Transverse colon (tissue), 4 donors: ENCODE results near the gene HDGFL2. TPM values are rescaled to one million over a fixed set of nuclear protein-coding genes. Genes with fewer than 3 reads are reported as not detected.

Experiments
- DNase-seq: peaks from one replicate; pipeline ENCODE4 v3.0.0-alpha.2; 2019
- H3K27ac ChIP-seq, 4 donors: fragments of 200-600 bp; sonication (generic); 2 replicates each; pipeline ENCODE4 v1.5.1; 2016 to 2018; ENCODE audit warnings: inconsistent platforms in 4 of 4
- H3K27me3 ChIP-seq: fragments of 200-600 bp; sonication (generic); 2 replicates; pipeline ENCODE4 v1.5.1; 2017; ENCODE audit warnings: inconsistent platforms
- H3K36me3 ChIP-seq, 4 donors: fragments of 200-600 bp; sonication (generic); 2 replicates each; pipeline ENCODE4 v1.5.1; 2017 to 2019; ENCODE audit warnings: inconsistent platforms in 4 of 4
- H3K4me1 ChIP-seq, 4 donors: fragments of 200-600 bp; sonication (generic); 2 replicates each; pipeline ENCODE4 v1.5.1; 2017 to 2020; ENCODE audit warnings: inconsistent platforms in 4 of 4
- H3K4me3 ChIP-seq, 4 donors: fragments of 200-600 bp; sonication (generic); 1 replicate in 1 of 4; 2 replicates in 3 of 4; pipeline versions ENCODE4 v1.5.1 to v1.6.1; 2017 to 2019; ENCODE audit warnings: inconsistent platforms in 4 of 4
- H3K9me3 ChIP-seq, 2 donors: fragments of 200-600 bp; sonication (generic); 2 replicates each; pipeline ENCODE4 v1.5.1; 2017 to 2019; ENCODE audit warnings: inconsistent platforms in 2 of 2
- EP300 ChIP-seq: sonication (generic); formaldehyde crosslinking; IDR thresholded peaks from one replicate; pipeline ENCODE4 v1.6.1; 2017; ENCODE audit warnings: antibody characterized with exemption, low read depth
- POLR2A ChIP-seq: fragments of 450-650 bp; IDR thresholded peaks from one replicate; pipeline ENCODE4 v1.6.1; 2016; ENCODE audit warnings: antibody characterized with exemption, mild to moderate bottlenecking, moderate library complexity
- POLR2AphosphoS5 ChIP-seq, 3 donors: sonication (generic); formaldehyde crosslinking; IDR thresholded peaks; one replicate each; pipeline ENCODE4 v1.6.1; 2016; ENCODE audit warnings: antibody characterized with exemption in 3 of 3
- WGBS, 2 donors: methylation state at CpG; one replicate each; pipeline ENCODE4 v1.1.5; 2018; ENCODE audit warnings: low coverage in 1 of 2; 5-methylcytosine and 5-hydroxymethylcytosine counted together
- in situ Hi-C, 4 donors: fragments of 200-750 bp; cut with MboI; loops; one replicate each; pipeline versions ENCODE4 v1.15.0 to v1.15.1; 2017; ENCODE audit warnings: low sequenced_read_pairs in 3 of 4, low pct_ligation_motif_present in 1 of 4, low pct_unique_long_range_greater_than_20kb in 1 of 4
- intact Hi-C: fragments of 100-400 bp; cut with DNase I; formaldehyde crosslinking; loops from one replicate; pipeline ENCODE4 v1.15.1; 2023; ENCODE audit warnings: low total_unique reads
- total RNA-seq, 4 donors: library from RNA; depleted of rRNA; stranded (reverse); fragments of >200 nt; gene quantifications; one replicate each; pipeline ENCODE4 v1.1.0, GENCODE V29; 2016
- TF ChIP-seq, protein P1 (sequence below), 5 experiments: fragments of 200-600 bp in 3 of 5; fragments of 450-650 bp in 2 of 5; sonication (generic) in 3 of 5; IDR thresholded peaks; 1 replicate in 2 of 5; 2 replicates in 3 of 5; pipeline ENCODE4 v1.5.1; 2016 to 2017; ENCODE audit warnings: antibody characterized with exemption in 5 of 5, inconsistent platforms in 3 of 5, mild to moderate bottlenecking in 2 of 5, moderate library complexity in 1 of 5

The HDGFL2 gene
- total RNA-seq, 4 donors from 2014 or later: 30.0 to 98.4 (median 38.9) TPM

DNA sequence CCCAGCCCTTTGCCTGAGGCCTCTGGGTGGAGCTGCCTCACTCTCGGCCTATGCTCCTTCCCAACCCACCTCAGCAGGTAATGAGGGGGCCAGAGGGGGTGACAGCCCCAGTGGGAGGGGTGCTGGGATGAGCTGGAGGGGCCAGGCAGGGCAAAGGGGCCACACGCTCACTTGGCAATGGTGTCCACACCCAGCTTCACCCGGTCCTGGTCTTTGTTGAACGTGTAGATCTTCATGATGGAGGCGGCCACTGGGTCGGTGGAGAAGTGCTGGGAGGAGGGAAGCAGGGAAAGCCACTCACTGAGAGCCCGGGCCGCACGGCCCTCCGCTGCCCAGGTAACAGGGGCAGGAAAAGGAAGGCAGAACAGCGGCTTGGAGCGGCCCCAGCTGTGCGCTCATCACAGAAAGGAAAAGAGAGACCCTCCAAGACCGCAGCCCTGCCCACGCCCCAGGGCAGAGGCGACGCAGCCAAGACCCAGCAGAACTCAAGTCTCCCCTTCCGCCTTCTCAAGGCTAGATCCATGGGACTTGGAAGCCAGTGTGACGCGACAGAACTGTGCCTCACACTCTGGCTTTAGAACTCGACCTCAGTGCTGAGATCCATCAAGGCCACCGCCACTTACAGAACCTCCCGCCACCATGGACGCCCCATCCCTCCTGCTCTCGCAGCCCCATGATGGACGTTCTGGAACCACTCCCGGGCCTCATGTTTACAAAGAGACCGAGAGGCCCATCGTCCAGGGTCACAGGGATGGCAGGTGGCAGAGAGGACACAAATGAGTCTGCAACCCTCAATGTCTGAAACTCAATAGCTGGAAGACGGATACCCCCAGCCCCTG lies 23.7 kb upstream of the HDGFL2 start:
- H3K27me3 ChIP-seq: no peaks in the 10 kb centered on the region
- TF ChIP-seq, protein P1, sequence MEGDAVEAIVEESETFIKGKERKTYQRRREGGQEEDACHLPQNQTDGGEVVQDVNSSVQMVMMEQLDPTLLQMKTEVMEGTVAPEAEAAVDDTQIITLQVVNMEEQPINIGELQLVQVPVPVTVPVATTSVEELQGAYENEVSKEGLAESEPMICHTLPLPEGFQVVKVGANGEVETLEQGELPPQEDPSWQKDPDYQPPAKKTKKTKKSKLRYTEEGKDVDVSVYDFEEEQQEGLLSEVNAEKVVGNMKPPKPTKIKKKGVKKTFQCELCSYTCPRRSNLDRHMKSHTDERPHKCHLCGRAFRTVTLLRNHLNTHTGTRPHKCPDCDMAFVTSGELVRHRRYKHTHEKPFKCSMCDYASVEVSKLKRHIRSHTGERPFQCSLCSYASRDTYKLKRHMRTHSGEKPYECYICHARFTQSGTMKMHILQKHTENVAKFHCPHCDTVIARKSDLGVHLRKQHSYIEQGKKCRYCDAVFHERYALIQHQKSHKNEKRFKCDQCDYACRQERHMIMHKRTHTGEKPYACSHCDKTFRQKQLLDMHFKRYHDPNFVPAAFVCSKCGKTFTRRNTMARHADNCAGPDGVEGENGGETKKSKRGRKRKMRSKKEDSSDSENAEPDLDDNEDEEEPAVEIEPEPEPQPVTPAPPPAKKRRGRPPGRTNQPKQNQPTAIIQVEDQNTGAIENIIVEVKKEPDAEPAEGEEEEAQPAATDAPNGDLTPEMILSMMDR (IDR thresholded peaks at IDR 0.05): no peak
- peak overlapping the region in 1 of 4 donors; percentile 17 for H3K27ac ChIP-seq
- H3K4me1 ChIP-seq: no peaks in the 10 kb centered on the region
- WGBS, 2 donors: 84% methylated on average over 30 of the region's 30 CpGs; no CpG with 5 or more reads in 1 of the 2 donors
- intact Hi-C loops (no loop called here), in situ Hi-C loops (no loop called here)
- H3K9me3 ChIP-seq: no peaks in the 10 kb centered on the region
- H3K4me3 ChIP-seq: no peak overlapping the region
- DNase-seq: no peak
- peaks cover 0 to 67% (median 23%) of the 10 kb centered on the region in 4 donors for H3K36me3 ChIP-seq

DNA sequence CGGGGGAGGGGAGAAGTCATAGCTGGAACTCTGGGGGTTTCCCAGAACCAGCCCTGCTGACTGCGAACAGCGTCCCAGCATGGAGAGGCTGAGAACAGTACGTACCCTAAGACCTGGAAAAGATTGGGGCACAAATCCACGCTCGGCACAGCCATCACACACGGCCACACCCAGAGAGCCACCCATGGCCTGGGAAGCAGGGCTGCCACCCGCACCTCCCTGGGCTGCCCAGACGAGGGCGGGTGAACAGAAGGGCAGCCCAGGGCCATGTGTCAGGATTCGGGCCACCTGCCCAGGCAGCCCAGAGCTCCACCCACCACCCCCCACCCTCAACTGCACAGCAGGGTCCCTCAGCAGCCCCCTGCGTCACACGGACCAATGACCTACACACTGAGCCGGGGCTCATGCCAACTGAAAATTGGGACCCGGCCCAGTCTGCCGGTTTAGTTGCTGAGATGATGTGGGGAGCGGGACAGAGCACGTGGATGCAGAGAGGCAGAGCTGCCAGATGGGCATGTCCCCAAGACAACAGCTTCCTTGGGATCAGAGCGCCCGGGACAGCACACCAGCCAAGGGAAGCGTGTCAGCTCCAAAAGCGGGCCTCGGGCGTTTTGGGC lies 23.0 kb upstream of the HDGFL2 start:
- Histone ChIP-seq H3K36me3 (peaks cover 0 to 70% (median 26%) of the 10 kb centered on the region in 4 donors), H3K4me1 (no peaks in the 10 kb centered on the region), H3K27ac (peak overlapping the region in 1 of 4 donors; percentile 17), H3K4me3 (no peak overlapping the region), H3K27me3 (no peaks in the 10 kb centered on the region), H3K9me3 (no peaks in the 10 kb centered on the region)
- no peak for DNase-seq
- TF ChIP-seq POLR2A (no peak), EP300 (peak; percentile 18)
- WGBS, 2 donors: 86% methylated on average over 21 of the region's 24 CpGs; no CpG with 5 or more reads in 1 of the 2 donors
- intact Hi-C loops: no loop called here
- in situ Hi-C loops: no loop called here

DNA sequence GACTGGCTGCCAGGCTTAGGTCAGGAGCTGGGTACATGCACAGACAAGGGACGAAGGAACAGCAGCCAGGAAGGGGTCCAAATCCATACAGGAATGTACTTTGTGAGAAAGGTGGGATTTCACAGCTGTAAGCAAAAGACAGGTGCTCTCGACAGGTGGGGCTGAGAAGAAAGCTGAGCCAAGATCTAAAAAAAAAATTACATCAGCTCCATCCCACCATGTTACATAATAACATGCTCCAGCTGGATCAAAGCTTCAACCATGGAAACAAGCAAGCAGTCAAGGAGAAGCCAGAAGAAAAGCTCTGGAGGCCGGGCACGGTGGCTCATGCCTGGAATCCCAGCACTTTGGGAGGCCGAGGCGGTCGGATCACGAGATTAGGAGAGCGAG lies 22.5 kb upstream of the HDGFL2 start:
- Histone ChIP-seq H3K27ac (no peak overlapping the region), H3K4me1 (no peaks in the 10 kb centered on the region), H3K9me3 (no peaks in the 10 kb centered on the region), H3K36me3 (peaks cover 0 to 70% (median 26%) of the 10 kb centered on the region in 4 donors), H3K4me3 (no peak overlapping the region), H3K27me3 (no peaks in the 10 kb centered on the region)
- no peak for DNase-seq
- no peak for TF ChIP-seq POLR2A
- TF ChIP-seq, protein P1 (IDR thresholded peaks at IDR 0.05): no peak
- no peak for TF ChIP-seq EP300
- TF ChIP-seq POLR2AphosphoS5 (IDR thresholded peaks at IDR 0.05): no peak
- in situ Hi-C loops (no loop called here), intact Hi-C loops (no loop called here)
- WGBS, 2 donors: 89 to 96% methylated on average over 7 to 9 of the region's 9 CpGs

DNA sequence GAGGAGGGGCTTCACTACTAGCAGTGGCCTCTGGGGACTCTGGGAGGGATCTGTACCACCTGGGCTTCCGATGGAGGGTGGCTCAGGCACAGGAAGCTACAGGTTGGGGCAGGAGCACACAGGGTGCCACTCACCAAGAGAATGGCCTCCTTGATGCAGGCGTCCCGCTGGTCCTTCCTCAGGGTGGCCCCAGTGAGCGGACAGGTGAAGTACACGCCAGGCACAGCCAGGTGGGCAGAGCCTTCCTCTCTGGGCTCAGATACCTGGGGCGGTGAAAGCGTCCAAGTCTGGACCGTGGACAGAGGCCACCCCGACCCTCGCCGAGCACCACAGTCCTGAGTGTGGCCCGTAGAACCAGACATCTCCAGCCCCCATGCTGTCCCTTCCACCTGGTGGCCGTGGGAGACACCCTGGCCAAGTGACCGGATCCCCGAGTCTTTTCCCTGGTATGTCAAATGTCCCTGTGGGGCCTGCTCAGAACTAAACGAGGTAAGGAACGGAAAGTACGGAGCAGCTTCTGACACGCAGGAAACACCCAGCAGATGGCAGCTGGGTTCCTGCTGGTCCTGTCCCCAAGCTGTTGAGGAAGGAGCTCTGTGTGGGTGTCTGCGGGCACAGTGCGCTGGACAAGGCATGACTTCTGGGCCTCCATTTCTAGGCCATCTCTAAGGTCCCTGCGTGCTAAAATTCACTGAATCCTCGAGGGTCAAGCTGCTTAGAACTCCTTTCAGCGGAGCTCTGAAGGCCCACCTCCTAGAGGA lies 19.7 kb upstream of the HDGFL2 start:
- intact Hi-C loops: no loop called here
- no peaks in the 10 kb centered on the region for H3K9me3 ChIP-seq
- peaks cover 12 to 23% (median 17%) of the 10 kb centered on the region in 4 donors for H3K4me1 ChIP-seq
- H3K4me3 ChIP-seq: no peak overlapping the region
- H3K27ac ChIP-seq: no peak overlapping the region
- in situ Hi-C loops: no loop called here
- peaks cover 0 to 47% (median 15%) of the 10 kb centered on the region in 4 donors for H3K36me3 ChIP-seq
- WGBS, 2 donors: 86 to 100% methylated on average over 3 to 24 of the region's 24 CpGs
- no peaks in the 10 kb centered on the region for H3K27me3 ChIP-seq
- no peak for DNase-seq
- TF ChIP-seq EP300: no peak
- TF ChIP-seq, protein P1 (IDR thresholded peaks at IDR 0.05): no peak
- TF ChIP-seq POLR2A: no peak
- TF ChIP-seq POLR2AphosphoS5 (IDR thresholded peaks at IDR 0.05): no peak
